SU-DHL-6 (cell line): Measurements from ENCODE around the gene TGFBRAP1.

Source experiments
- EZH2phosphoT487 ChIP-seq: fragments of 200-600 bp; sonication (generic), shearing (Covaris generic); conservative IDR thresholded peaks from 2 replicates; pipeline ENCODE4 v1.6.1; 2018; ENCODE audit warnings: mild to moderate bottlenecking, antibody characterized with exemption, low read length, moderate library complexity, mixed read lengths
- TF ChIP-seq, protein P1 (sequence below): fragments of 200-600 bp; sonication (generic); IDR thresholded peaks from one replicate; pipeline ENCODE4 v1.5.1; 2017; ENCODE audit warnings: antibody characterized with exemption, mild to moderate bottlenecking, low read length, moderate library complexity; ENCODE audit not compliant: insufficient read depth, poor library complexity, severe bottlenecking

DNA sequence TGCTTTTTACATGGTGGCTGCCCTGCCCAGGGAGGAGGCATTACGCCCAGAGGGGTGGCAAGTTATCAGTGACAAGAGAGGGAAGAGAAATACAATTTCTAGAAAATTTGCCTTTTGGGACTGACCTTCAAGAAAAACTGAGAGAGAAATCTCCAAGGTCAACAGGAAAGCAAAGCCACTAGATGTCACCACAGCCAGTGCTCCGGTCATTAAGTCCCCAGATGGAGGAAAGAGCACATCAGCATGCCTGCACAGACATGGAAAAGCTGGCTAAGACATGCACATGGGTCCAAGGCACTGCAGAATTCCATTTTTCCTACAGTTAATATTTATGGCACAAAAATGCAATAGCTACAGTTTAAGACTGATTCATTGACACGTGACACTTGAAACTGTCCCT is 48.3 kb upstream of the TGFBRAP1 start:
- no peak for TF ChIP-seq EZH2phosphoT487
- TF ChIP-seq, protein P1, sequence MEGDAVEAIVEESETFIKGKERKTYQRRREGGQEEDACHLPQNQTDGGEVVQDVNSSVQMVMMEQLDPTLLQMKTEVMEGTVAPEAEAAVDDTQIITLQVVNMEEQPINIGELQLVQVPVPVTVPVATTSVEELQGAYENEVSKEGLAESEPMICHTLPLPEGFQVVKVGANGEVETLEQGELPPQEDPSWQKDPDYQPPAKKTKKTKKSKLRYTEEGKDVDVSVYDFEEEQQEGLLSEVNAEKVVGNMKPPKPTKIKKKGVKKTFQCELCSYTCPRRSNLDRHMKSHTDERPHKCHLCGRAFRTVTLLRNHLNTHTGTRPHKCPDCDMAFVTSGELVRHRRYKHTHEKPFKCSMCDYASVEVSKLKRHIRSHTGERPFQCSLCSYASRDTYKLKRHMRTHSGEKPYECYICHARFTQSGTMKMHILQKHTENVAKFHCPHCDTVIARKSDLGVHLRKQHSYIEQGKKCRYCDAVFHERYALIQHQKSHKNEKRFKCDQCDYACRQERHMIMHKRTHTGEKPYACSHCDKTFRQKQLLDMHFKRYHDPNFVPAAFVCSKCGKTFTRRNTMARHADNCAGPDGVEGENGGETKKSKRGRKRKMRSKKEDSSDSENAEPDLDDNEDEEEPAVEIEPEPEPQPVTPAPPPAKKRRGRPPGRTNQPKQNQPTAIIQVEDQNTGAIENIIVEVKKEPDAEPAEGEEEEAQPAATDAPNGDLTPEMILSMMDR = no peak
